GM10847 (cell line): Measurements from ENCODE around the gene SLC26A3.

Experiments
- POLR2A ChIP-seq: IDR thresholded peaks from 2 replicates; pipeline ENCODE4 v1.6.1; 2011; ENCODE audit not compliant: insufficient read length; ENCODE audit errors: extremely low read depth

The SLC26A3 gene

DNA sequence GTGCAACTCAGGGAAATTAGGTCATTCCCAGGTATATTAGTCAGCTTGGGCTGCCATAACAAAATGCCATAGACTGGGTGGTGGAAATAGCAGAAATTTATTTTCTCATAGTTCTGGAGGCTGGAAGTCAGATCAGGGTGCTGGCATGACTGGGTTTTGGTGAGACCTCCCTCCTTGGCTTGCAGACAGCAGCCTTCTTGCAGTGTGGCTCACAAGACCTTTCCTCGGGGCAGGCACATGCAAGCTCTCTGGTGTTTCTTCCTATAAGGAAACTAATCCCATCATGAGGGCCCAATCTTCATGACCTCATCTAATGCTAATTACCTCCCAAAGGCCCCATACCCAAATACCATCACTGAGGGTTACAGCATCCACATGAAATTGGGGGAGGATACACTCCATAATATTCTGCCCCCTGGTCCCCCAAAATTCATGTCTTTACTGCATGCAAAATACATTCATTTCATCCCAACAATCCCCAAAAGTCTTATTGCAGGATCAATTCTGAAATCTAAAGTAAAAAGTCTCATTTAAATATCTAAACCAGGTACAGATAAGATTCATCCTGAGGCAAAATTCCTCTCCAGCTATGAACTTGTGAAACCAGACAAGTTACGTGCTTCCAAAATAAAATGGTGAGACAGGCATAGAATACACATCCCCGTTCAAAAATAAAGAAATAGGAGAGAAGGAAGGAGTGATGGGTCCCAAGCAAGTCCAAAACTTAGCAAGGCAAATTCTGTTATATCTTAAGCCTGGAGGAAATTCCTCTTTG lies 76.5 kb downstream of the SLC26A3 start:
- TF ChIP-seq POLR2A: no peak

- TF ChIP-seq POLR2A: no peak
Measured at GRCh38 chr7:107725138-107725740, 77.8 kb downstream of the SLC26A3 start.

- no peak for TF ChIP-seq POLR2A
Measured at GRCh38 chr7:107723255-107723654, 79.8 kb downstream of the SLC26A3 start.

GRCh38 chr7:107721286-107721685 lies 81.7 kb downstream of the SLC26A3 start:
- TF ChIP-seq POLR2A: no peak

DNA sequence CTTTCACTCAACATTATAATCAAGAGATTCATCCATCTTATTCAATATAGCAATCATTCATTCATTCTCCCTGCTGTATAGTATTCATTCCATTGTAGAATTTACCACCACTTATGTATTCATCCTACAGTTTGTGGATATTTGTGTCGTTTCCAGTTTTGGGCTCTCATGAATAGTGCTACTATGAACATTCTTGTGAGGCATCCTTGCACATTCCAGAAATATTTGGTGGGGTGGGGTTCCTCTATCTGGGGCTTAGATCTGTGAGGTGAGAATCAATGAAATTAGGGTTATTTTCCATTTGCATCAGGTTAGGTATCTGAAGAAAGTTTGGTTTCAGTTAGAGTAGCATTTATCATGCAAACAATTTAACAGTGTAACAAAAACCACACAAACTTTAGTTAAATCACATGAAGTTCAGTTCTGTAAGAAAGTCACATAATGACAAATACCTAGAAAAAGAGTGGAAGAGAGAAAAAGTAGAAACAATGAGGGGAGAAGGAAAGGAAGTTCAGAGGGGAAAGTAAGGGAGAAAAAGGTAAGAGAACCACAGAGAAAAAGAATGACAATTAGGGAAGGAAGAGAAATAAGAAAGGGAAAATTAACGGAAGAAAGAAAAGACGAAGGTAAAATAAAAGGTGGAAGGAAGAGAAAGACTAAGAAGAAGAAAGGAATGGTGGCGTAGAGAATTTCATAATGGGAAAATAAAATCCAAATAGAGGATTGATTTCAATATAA lies 84.4 kb downstream of the SLC26A3 start:
- no peak for TF ChIP-seq POLR2A

DNA sequence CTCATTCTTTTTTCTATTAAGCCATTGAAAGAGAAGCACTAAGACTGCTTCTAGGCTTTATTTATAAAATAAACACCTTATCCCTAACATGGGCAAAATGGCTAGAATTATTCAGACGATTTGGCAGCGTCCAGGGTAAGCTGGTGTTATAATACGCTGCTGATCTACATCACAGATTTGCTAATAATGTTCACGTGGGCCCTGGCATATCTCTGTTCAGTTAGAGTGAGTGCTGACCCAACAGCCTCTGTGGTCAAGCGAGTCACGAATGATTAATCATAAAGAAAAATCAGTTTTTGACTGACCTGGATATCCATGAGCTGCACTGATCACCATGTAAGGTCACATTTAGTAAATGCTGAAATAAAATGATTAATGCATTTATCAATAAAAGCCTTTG lies 87.5 kb downstream of the SLC26A3 start:
- no peak for TF ChIP-seq POLR2A
